ENCODE results near the gene IGDCC3.

GRCh38 chr15:65368302-65369211, 9.2 kb downstream of the IGDCC3 start:
- TF ChIP-seq POLR2AphosphoS5 (IDR thresholded peaks at IDR 0.05; ENCODE audit: borderline replicate concordance, low read depth, low read length) (no peak), FOXP2 (optimal IDR thresholded peaks at IDR 0.05; ENCODE audit: control extremely low read depth, extremely low read length, insufficient read depth) (no peak), EZH2 (IDR thresholded peaks at IDR 0.05) (no peak)

Measured in SK-N-MC (cell line).